Loucy (cell line): ENCODE results near the gene ADCY9.

Source experiments
- H2AFZ ChIP-seq: fragments of 200-600 bp; sonication (generic); 2 replicates; pipeline ENCODE4 v1.6.0; 2016; ENCODE audit warnings: antibody characterized with exemption, mild to moderate bottlenecking, low read length, moderate library complexity
- H3F3A ChIP-seq: fragments of 200-600 bp; 2 replicates; pipeline ENCODE4 v1.6.0; 2016; ENCODE audit warnings: antibody characterized with exemption, low read depth, mild to moderate bottlenecking
- H3K27me3 ChIP-seq: fragments of 200-600 bp; sonication (generic); 2 replicates; pipeline ENCODE4 v1.6.1; 2014; ENCODE audit warnings: low read length, mild to moderate bottlenecking; ENCODE audit not compliant: insufficient read depth, poor library complexity, severe bottlenecking
- H3K36me3 ChIP-seq: fragments of 200-600 bp; sonication (generic); 2 replicates; pipeline ENCODE4 v1.6.1; 2016; ENCODE audit warnings: low read length; ENCODE audit not compliant: insufficient read depth
- H3K4me1 ChIP-seq: fragments of 200-600 bp; sonication (generic); 2 replicates; pipeline ENCODE4 v1.5.1; 2014; ENCODE audit warnings: low read length, mild to moderate bottlenecking; ENCODE audit not compliant: insufficient read depth, poor library complexity, severe bottlenecking
- H3K4me2 ChIP-seq: fragments of 200-600 bp; sonication (generic); 2 replicates; pipeline ENCODE4 v1.6.0; 2014; ENCODE audit warnings: antibody characterized with exemption, low read length, low read depth, mild to moderate bottlenecking; ENCODE audit not compliant: poor library complexity, severe bottlenecking
- H3K4me3 ChIP-seq: fragments of 200-600 bp; sonication (generic); 2 replicates; pipeline ENCODE4 v1.5.1; 2014; ENCODE audit warnings: low read length, mild to moderate bottlenecking, mixed read lengths; ENCODE audit not compliant: poor library complexity, severe bottlenecking
- H3K79me2 ChIP-seq: fragments of 200-600 bp; sonication (generic); 2 replicates; pipeline ENCODE4 v1.6.1; 2014; ENCODE audit warnings: low read length; ENCODE audit not compliant: insufficient read depth
- H3K9ac ChIP-seq: fragments of 200-600 bp; sonication (generic); 2 replicates; pipeline ENCODE4 v1.6.0; 2014; ENCODE audit warnings: mild to moderate bottlenecking, low read depth, low read length, moderate library complexity; ENCODE audit not compliant: poor library complexity, severe bottlenecking
- H3K9me2 ChIP-seq: fragments of 200-600 bp; sonication (generic); replicated peaks from 2 replicates; pipeline ENCODE4 v1.6.1; 2016; ENCODE audit warnings: low read depth, low read length, mixed read lengths
- H3K9me3 ChIP-seq: fragments of 200-600 bp; sonication (generic); 2 replicates; pipeline ENCODE4 v1.6.1; 2014; ENCODE audit warnings: mild to moderate bottlenecking, antibody characterized with exemption, low read length, low read depth; ENCODE audit not compliant: insufficient read depth
- H4K20me1 ChIP-seq: fragments of 200-600 bp; sonication (generic); 2 replicates; pipeline ENCODE4 v1.6.0; 2014; ENCODE audit warnings: antibody characterized with exemption, low read length, mild to moderate bottlenecking; ENCODE audit not compliant: insufficient read depth, poor library complexity, severe bottlenecking
- EZH2phosphoT487 ChIP-seq: fragments of 200-600 bp; IDR thresholded peaks from 2 replicates; pipeline ENCODE4 v1.6.1; 2018; ENCODE audit warnings: antibody characterized with exemption, mild to moderate bottlenecking, moderate library complexity, borderline replicate concordance
- TF ChIP-seq, protein P1 (sequence below): fragments of 200-600 bp; sonication (generic); conservative IDR thresholded peaks from 2 replicates; pipeline ENCODE4 v1.5.1; 2014; ENCODE audit warnings: mild to moderate bottlenecking, antibody characterized with exemption, low read length

ADCY9 gene

DNA sequence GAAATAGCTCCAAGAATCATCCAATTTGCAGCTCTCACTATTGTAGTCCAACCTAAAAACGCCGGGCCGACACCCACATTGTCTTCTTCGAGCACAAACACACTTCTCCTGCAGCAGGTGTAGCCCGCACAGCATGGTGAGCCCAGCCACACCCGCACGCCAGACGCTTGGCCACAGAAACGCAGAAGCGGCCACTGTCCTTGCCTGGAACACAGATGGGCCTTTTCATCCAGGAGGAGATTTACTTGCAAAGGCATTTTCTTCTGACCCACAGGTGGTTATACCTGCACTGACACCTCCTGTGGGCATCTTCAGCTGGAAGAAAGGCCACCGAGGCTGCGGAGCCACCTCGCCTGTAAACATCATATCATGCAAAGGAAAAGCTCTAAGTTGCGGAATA lies 98.4 kb downstream of the ADCY9 start:
- Histone ChIP-seq H3K4me3 (no peak overlapping the region), H3F3A (no peaks in the 10 kb centered on the region), H3K36me3 (no peaks in the 10 kb centered on the region), H3K27me3 (no peaks in the 10 kb centered on the region), H4K20me1 (no peaks in the 10 kb centered on the region), H3K4me1 (no peaks in the 10 kb centered on the region), H3K9me2 (no peaks in the 10 kb centered on the region), H3K79me2 (no peaks in the 10 kb centered on the region), H3K9me3 (no peaks in the 10 kb centered on the region), H3K4me2 (no peak overlapping the region), H3K9ac (no peak overlapping the region), H2AFZ (no peak overlapping the region)
- TF ChIP-seq, protein P1, sequence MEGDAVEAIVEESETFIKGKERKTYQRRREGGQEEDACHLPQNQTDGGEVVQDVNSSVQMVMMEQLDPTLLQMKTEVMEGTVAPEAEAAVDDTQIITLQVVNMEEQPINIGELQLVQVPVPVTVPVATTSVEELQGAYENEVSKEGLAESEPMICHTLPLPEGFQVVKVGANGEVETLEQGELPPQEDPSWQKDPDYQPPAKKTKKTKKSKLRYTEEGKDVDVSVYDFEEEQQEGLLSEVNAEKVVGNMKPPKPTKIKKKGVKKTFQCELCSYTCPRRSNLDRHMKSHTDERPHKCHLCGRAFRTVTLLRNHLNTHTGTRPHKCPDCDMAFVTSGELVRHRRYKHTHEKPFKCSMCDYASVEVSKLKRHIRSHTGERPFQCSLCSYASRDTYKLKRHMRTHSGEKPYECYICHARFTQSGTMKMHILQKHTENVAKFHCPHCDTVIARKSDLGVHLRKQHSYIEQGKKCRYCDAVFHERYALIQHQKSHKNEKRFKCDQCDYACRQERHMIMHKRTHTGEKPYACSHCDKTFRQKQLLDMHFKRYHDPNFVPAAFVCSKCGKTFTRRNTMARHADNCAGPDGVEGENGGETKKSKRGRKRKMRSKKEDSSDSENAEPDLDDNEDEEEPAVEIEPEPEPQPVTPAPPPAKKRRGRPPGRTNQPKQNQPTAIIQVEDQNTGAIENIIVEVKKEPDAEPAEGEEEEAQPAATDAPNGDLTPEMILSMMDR = no peak
- no peak for TF ChIP-seq EZH2phosphoT487

- no peaks in the 10 kb centered on the region for H3K27me3 ChIP-seq
- no peak overlapping the region for H3K4me2 ChIP-seq
- H3K4me3 ChIP-seq = no peak overlapping the region
- no peaks in the 10 kb centered on the region for H3K36me3 ChIP-seq
- no peak overlapping the region for H2AFZ ChIP-seq
- TF ChIP-seq, protein P1 = no peak
- TF ChIP-seq EZH2phosphoT487 = no peak
- H3K79me2 ChIP-seq = no peaks in the 10 kb centered on the region
- no peaks in the 10 kb centered on the region for H3F3A ChIP-seq
- no peaks in the 10 kb centered on the region for H3K9me3 ChIP-seq
- no peak overlapping the region for H3K9ac ChIP-seq
- no peaks in the 10 kb centered on the region for H4K20me1 ChIP-seq
- no peaks in the 10 kb centered on the region for H3K9me2 ChIP-seq
- H3K4me1 ChIP-seq = no peaks in the 10 kb centered on the region
Observed at GRCh38 chr16:4016658-4017057, 99.6 kb downstream of the ADCY9 start.

DNA sequence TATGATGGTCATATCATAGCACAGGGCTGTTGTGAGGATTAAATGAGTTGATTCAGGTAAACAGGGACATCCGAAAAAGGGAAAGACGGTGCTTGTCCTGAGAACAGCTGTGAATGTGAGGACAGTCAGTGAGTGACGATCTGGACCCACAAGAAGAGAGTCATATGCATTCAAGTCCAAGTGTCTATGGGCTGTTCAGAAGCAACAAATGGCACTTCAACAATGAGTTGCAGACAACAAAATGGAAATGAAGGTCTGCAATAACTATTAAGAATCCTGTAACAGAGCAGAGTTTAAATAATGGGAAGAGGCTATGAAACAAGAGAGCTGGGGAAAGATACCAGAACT lies 100.3 kb downstream of the ADCY9 start:
- Histone ChIP-seq H3K4me1 (no peaks in the 10 kb centered on the region), H3K9me2 (no peaks in the 10 kb centered on the region), H3K9me3 (no peaks in the 10 kb centered on the region), H3K4me3 (no peak overlapping the region), H3K79me2 (no peaks in the 10 kb centered on the region), H3K4me2 (no peak overlapping the region), H2AFZ (no peak overlapping the region), H3K36me3 (no peaks in the 10 kb centered on the region), H3K9ac (no peak overlapping the region), H3K27me3 (no peaks in the 10 kb centered on the region), H3F3A (no peaks in the 10 kb centered on the region), H4K20me1 (no peaks in the 10 kb centered on the region)
- TF ChIP-seq, protein P1 = no peak
- TF ChIP-seq EZH2phosphoT487 = no peak
